ENCODE data around the gene B4GALNT2.

DNA sequence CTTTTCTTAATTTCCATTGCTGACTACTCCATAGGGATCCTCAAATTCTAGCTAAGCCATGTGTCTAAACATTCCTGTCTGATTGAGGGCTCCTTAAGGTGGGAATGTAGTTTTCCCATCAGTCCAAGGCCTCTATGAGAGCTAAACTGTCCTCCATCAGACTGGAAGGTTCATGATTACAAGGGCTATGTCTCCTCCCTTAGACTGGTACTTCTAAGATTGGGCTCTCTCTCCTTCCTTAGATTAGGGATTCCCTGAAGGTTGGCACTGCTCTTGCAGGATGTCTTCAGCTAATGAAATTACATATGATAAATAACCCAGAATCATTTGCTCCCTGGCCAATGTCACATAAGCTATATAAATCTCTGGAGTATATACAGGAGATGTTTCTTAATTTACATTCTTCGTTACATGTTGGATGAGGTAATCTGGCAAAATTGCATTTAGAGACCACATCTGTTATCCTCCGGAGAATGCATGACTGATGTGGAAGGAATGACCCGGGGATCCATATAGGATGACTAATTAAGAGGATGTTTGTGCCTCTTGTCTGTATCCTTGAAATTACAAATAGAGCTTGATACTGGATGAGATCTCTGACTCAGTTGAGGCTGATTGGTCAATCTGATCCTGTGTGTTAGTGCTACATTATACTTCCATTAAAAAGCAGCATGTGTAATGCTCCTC, 14.2 kb downstream of the B4GALNT2 start:
- TF ChIP-seq RCOR1 (IDR thresholded peaks at IDR 0.05; ENCODE audit: low read depth, low read length) (no peak), POLR2A (IDR thresholded peaks at IDR 0.05; ENCODE audit: low read length) (no peak)

Measured in A549 (cell line).